Activated CD4-positive, alpha-beta T cell treated with anti-CD3 and anti-CD28 coated beads, Interleukin-2, amount 50 U/mL, for 16 hours (primary cell): Measurements from ENCODE around the gene KRT71.

Source experiments
- DNase-seq: peaks from one replicate; pipeline ENCODE4 v3.0.0-alpha.2; 2020

The KRT71 gene

GRCh38 chr12:52535574-52535973 is 17.4 kb downstream of the KRT71 start:
- DNase-seq: no peak

- DNase-seq: no peak
Measured at GRCh38 chr12:52534482-52534881, 18.5 kb downstream of the KRT71 start.

DNA sequence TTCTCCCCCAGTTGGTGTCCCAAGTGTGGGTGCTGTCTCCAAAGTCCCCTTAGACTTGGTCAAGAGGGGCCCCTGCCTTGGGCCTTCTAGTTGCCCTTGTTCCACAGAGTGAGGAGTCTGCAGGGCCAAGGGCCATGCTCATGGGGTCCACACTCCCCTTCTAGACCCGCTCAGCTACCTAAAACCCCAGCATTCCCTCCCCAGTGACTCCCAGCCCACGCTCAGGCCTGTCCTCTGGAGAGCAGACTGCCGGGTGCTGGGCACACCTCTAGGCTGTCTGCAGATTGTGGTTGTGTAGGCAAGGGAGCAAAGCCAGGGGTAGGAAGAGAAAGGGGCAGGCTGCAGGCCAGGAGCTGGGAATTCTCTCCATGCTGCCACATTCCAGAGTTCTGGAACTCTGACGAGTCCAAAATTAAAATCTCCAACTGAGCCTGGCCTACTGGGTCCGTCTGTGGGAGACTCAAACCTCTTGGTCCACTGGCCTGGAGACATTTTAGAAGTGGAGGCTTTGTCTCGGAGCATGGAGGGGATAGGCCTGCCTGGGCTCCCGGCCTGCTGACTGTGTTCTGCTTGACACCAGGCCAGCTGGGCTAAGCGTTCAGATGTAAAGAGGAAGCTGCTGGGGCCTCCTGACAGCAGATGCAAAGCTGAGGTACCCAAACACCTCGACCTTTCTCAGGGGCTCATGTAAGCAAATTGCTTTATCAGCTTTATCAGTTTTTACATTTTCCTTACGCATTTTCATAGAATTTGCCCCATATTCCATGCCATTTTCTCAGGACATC is 19.1 kb downstream of the KRT71 start:
- DNase-seq: no peak

GRCh38 chr12:52532636-52533035 is 20.3 kb downstream of the KRT71 start:
- no peak for DNase-seq

DNA sequence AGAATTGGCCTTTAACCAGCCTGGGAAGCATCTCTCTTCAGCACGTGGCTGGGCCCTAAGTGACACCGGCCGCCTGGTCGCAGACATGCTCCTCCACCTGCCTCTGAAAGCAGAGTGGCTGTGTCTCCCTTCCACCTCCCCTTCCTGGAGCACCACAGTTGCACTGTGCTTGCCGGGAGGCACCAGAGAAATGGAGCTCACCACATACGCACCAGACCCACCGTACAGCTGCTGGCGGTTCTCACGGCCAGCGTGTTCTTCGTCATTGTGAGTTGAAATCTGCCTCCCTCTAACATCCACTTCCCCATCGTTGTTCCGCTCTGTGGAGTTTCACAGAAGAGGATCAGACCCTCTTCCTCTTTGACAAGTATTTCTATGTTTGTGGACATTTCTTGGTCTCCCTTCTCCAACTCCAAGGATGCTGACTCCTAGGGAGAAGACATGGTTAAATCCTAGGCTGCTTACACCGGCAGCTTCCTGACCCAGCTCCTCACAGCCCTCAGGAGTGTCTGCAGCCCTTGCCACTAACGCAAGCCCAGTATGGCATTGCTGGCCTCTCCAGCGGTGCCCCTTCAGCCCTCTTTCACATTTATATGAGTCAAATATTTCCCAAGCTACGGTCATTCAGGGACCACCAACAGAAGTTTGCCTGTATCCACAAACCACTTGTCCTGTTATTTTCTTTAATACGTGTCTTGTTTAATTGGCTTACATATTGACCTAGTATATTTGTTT is 21.2 kb downstream of the KRT71 start:
- no peak for DNase-seq

GRCh38 chr12:52530905-52531304 is 22.0 kb downstream of the KRT71 start:
- no peak for DNase-seq

GRCh38 chr12:52530366-52530765 is 22.6 kb downstream of the KRT71 start:
- DNase-seq: no peak

GRCh38 chr12:52529846-52530245 is 23.1 kb downstream of the KRT71 start:
- no peak for DNase-seq

DNA sequence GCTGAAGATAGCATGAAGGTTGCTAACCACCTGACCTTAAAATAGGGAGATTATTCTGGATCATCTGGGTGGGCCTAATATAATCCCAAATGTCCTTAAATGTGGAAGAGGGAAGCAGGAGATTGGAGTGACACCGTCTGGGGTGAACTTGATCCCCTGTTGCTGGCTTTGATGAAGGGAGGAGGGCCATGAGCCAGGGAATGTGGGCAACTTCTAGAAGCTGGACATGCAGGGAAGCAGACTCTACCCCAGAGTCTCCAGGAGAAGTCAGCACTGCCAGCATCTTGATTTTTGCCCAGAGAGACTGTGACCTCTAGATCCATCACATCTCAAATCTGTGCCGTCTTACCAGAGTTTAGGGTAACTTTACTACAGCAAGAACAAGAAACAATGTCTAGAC is 23.5 kb downstream of the KRT71 start:
- no peak for DNase-seq

- DNase-seq: no peak
Measured at GRCh38 chr12:52528641-52529143, 24.3 kb downstream of the KRT71 start.

DNA sequence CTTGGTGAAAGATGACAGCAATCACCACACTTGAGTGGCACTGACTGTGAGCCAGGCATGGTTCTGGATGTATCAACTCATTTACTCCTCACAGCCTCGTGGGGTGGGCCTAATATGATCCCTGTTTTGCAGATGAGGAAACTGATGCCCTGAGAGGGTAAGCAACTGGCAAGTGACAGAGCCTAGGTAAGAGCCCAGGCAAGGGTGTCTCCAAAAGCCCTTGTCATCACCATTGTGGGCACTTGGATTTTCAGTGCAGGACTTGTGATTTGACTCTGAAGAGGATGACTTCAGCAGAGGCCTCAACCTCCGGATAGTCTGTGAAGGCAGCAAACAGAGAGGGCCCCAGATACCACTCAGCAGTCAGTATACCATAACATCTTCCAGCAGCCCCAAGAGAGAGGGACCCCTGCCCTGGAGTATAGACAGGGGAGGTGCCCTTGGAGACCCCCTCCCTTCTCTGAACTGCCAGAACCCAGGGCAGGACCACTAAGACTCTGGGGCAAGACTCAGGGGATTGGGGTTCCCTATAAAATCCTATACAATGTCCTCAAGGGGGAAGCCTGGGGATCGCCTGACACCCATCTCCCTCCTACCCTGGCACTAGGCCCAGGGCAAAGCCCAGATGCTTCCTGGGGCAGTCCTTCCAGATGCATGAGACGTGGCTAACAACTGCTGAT is 25.7 kb downstream of the KRT71 start:
- DNase-seq: no peak

DNA sequence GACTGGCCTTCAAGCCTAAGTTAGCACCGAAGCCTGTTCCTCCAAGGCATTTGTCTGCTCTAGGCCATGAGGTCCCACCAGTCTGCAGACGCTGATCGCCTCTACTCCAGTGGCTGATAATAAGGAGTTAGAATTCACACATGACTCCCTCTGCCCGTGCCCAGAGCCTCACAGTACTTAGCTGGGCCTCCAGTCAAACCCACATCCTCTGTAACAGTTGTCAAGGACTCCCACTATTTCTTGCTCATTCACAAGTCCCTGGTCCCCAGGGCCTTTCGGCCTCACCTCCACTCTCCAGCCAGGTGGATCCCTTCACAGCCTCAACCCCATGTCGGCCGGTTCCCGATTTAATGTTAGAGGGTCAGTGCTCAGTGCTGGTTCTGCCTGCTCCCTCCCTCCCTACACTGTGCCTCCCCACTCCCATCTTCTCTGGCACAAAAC is 26.4 kb downstream of the KRT71 start:
- DNase-seq: no peak

GRCh38 chr12:52525661-52526499 is 27.1 kb downstream of the KRT71 start:
- no peak for DNase-seq

- no peak for DNase-seq
Measured at GRCh38 chr12:52524898-52525591, 27.9 kb downstream of the KRT71 start.

DNA sequence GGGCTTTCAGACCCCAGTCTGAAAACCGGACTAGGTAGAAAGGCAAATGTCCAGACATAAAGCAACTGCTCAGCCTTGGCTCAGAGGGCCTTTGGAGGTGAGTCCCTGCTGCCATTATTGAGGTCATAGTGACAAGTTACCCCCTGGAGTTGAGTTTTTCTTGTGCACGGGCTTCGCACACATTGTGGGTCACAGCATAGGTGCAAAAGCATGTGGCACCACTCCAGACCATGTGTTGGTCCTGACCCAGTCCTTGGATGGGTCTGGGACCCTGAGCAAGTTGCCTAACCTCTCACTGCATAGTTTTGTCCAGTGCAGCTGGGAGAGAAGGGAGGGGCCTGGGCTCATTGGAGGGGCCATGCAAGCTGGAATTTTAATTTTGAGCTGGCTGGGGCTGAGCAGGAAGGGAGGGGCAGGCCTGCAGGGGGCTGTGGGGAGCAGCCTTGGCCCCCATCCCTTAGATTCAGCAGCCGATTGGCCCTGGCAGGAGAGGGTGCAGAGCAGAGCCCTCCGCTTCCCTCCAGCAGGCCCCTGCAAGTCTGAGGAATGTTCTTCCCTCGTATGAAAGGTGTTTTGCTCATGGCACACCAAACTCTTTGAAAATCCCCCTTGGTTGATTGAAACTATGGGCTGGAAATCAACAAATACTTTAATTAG is 28.6 kb downstream of the KRT71 start:
- no peak for DNase-seq

GRCh38 chr12:52523824-52524223 is 29.1 kb downstream of the KRT71 start:
- no peak for DNase-seq

GRCh38 chr12:52522346-52523011 is 30.5 kb downstream of the KRT71 start:
- DNase-seq: no peak

DNA sequence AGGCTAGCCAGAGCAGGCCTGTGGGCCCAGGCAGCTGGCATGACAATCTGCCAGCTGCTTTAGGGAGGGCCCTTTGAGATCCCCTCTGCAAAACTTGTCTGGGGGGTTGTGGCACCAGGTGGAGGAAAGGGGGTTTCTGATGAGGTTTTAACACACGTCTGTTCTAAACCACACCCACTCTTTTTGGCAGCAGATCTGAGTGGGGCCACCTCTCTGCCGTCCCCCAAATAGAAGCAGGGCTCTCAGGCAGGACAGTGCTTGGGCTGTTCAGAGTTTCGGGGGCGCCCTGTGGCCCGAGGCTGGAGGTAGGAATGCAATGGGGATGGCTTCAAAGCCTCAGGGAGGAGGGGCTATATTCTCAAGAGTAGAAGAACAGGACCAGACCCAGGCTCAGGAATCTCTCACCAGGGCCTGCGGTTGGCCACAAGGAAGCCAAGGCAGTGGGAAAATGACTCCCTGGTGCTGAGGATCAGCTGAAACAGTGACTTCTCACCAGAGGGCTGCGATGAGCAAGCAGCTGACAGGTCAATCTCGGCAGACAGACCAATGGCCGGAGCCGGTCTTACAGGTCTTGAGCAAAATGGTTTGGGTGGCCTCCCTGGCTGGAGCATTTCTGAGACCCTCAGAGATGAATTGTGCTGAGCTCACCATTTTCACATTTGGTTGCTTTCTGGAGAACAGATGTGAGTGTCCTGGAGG is 31.2 kb downstream of the KRT71 start:
- DNase-seq: no peak

GRCh38 chr12:52521175-52521567 is 31.8 kb downstream of the KRT71 start:
- no peak for DNase-seq
